ENCODE results near the gene CDA.

CDA gene

GRCh38 chr1:20584890-20585289, 4.0 kb upstream of the CDA start:
- H3K4me1 ChIP-seq (ENCODE audit: control insufficient read depth in 2 of 2, insufficient read depth in 2 of 2, low read length in 2 of 2), result peaks cover 9 to 15% of the 10 kb centered on the region in 2 donors
- no peaks in the 10 kb centered on the region for H3K9me3 ChIP-seq (ENCODE audit: control insufficient read depth in 2 of 2, low read length in 2 of 2)
- peaks cover 11 to 18% of the 10 kb centered on the region in 2 donors for H3K27me3 ChIP-seq (ENCODE audit: control insufficient read depth in 2 of 2, insufficient read depth in 2 of 2, low read length in 2 of 2)
- H3K4me3 ChIP-seq (ENCODE audit: low read length in 2 of 2), result no peak overlapping the region
- no peak overlapping the region for H3K27ac ChIP-seq (ENCODE audit: low read depth in 2 of 2, low read length in 2 of 2)
- H3K9ac ChIP-seq (ENCODE audit: low read depth in 1 of 2, low read length in 2 of 2), result no peak overlapping the region
- H3K36me3 ChIP-seq (ENCODE audit: control insufficient read depth in 2 of 2, insufficient read depth in 2 of 2, low read length in 2 of 2), result no peaks in the 10 kb centered on the region

- Histone ChIP-seq H3K9ac (ENCODE audit: low read depth in 1 of 2, low read length in 2 of 2) (no peak overlapping the region), H3K27me3 (ENCODE audit: control insufficient read depth in 2 of 2, insufficient read depth in 2 of 2, low read length in 2 of 2) (peaks cover 18 to 24% of the 10 kb centered on the region in 2 donors), H3K4me1 (ENCODE audit: control insufficient read depth in 2 of 2, insufficient read depth in 2 of 2, low read length in 2 of 2) (peaks cover 12 to 16% of the 10 kb centered on the region in 2 donors), H3K36me3 (ENCODE audit: control insufficient read depth in 2 of 2, insufficient read depth in 2 of 2, low read length in 2 of 2) (no peaks in the 10 kb centered on the region), H3K9me3 (ENCODE audit: control insufficient read depth in 2 of 2, low read length in 2 of 2) (no peaks in the 10 kb centered on the region), H3K27ac (ENCODE audit: low read depth in 2 of 2, low read length in 2 of 2) (peak overlapping the region in 1 of 2 donors; percentile 53), H3K4me3 (ENCODE audit: low read length in 2 of 2) (no peak overlapping the region)
Measured at GRCh38 chr1:20586953-20587660, 1.8 kb upstream of the CDA start.

- no peak overlapping the region for H3K4me3 ChIP-seq (ENCODE audit: low read length in 2 of 2)
- H3K36me3 ChIP-seq (ENCODE audit: control insufficient read depth in 2 of 2, insufficient read depth in 2 of 2, low read length in 2 of 2), result no peaks in the 10 kb centered on the region
- peaks cover 12 to 16% of the 10 kb centered on the region in 2 donors for H3K4me1 ChIP-seq (ENCODE audit: control insufficient read depth in 2 of 2, insufficient read depth in 2 of 2, low read length in 2 of 2)
- peaks cover 18 to 24% of the 10 kb centered on the region in 2 donors for H3K27me3 ChIP-seq (ENCODE audit: control insufficient read depth in 2 of 2, insufficient read depth in 2 of 2, low read length in 2 of 2)
- no peak overlapping the region for H3K9ac ChIP-seq (ENCODE audit: low read depth in 1 of 2, low read length in 2 of 2)
- H3K9me3 ChIP-seq (ENCODE audit: control insufficient read depth in 2 of 2, low read length in 2 of 2), result no peaks in the 10 kb centered on the region
- peak overlapping the region in 1 of 2 donors; percentile 70 for H3K27ac ChIP-seq (ENCODE audit: low read depth in 2 of 2, low read length in 2 of 2)
Measured at GRCh38 chr1:20587661-20588053, 1.2 kb upstream of the CDA start.

DNA sequence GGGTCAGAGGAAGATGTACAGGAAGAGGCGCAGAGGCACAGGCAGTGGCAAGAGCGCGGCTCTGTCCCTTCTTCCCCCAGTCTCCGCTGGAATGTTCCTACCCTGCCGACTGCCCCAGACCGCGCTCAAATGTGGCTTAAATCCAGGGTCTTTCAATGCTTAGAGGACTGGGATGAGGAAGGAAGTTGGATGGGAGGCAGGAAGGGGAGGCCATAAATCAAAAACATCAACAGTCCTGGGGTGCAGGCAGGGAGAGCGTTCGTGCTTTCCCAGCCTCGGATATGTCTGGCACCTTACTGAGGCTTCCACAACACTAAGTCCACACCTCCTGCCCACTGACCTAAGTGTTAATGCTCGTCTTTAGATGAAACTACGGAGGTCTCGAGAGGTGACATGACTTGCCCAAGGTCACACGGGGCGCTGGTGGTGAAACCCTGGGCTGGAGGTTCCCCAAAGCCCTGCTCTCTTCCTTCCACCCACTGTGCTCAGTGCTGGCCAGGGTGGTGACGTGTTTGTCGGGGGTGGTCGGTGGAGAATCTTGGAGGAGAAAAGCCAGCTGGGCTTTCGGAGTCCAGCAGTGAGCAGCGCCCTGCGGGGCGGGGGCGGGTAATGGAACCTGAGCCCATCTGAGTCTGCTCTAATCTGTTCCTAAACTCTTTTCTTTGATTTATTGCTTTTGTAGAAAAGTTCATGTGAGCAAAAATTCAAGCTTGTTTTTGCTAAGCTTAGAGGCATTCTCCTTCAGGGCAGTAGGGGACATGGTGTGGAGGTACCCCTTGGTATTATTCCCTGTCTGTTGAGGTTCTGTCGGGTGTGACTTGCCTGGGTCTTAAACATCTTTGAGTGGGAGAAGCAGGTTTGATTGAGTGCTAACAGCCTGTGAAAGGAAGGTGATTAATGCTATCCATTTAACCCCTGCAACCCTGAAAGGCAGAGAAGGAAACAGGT, 708 bp downstream of the CDA start:
- H3K4me3 ChIP-seq (ENCODE audit: low read length in 2 of 2), result peak overlapping the region; percentile 63 to 67
- H3K9ac ChIP-seq (ENCODE audit: low read depth in 1 of 2, low read length in 2 of 2), result peak overlapping the region; percentile 24 to 83

DNA sequence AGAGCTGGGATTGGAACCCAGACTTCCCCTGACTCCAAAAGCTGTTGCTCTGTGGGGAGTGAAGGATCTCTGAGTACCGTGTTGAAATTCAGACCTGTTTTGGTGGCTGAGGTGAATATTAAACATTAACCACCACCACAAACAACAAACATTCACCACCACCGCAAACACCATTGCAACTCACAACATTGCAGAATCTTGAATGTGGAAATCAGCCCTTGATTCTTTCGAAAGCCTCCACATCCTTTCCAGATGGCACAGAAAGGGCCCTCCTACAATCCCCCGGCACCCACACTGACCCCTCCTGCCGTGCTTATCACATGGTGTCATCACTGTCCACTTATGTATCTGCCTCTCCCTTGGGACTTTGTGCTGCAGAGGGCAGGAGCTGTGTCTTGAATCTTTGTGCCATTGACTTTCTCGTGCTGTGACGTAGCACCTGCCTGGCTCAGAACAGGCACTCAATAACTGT, 1.4 kb downstream of the CDA start:
- H3K4me3 ChIP-seq (ENCODE audit: low read length in 2 of 2), result peak overlapping the region; percentile 63 to 67

More for the DNA sequence above, 708 bp downstream of the CDA start:
- peaks cover 12 to 16% of the 10 kb centered on the region in 2 donors for H3K4me1 ChIP-seq (ENCODE audit: control insufficient read depth in 2 of 2, insufficient read depth in 2 of 2, low read length in 2 of 2)
- peak overlapping the region; percentile 70 to 87 for H3K27ac ChIP-seq (ENCODE audit: low read depth in 2 of 2, low read length in 2 of 2)
- no peaks in the 10 kb centered on the region for H3K9me3 ChIP-seq (ENCODE audit: control insufficient read depth in 2 of 2, low read length in 2 of 2)
- no peaks in the 10 kb centered on the region for H3K36me3 ChIP-seq (ENCODE audit: control insufficient read depth in 2 of 2, insufficient read depth in 2 of 2, low read length in 2 of 2)
- H3K27me3 ChIP-seq (ENCODE audit: control insufficient read depth in 2 of 2, insufficient read depth in 2 of 2, low read length in 2 of 2), result peaks cover 18 to 24% of the 10 kb centered on the region in 2 donors

GRCh38 chr1:20593756-20594155, 4.9 kb downstream of the CDA start:
- no peaks in the 10 kb centered on the region for H3K36me3 ChIP-seq (ENCODE audit: control insufficient read depth in 2 of 2, insufficient read depth in 2 of 2, low read length in 2 of 2)
- no peaks in the 10 kb centered on the region for H3K9me3 ChIP-seq (ENCODE audit: control insufficient read depth in 2 of 2, low read length in 2 of 2)
- H3K27ac ChIP-seq (ENCODE audit: low read depth in 2 of 2, low read length in 2 of 2), result no peak overlapping the region
- peaks cover 16 to 18% of the 10 kb centered on the region in 2 donors for H3K27me3 ChIP-seq (ENCODE audit: control insufficient read depth in 2 of 2, insufficient read depth in 2 of 2, low read length in 2 of 2)
- no peak overlapping the region for H3K9ac ChIP-seq (ENCODE audit: low read depth in 1 of 2, low read length in 2 of 2)
- H3K4me3 ChIP-seq (ENCODE audit: low read length in 2 of 2), result no peak overlapping the region
- H3K4me1 ChIP-seq (ENCODE audit: control insufficient read depth in 2 of 2, insufficient read depth in 2 of 2, low read length in 2 of 2), result peaks cover 10 to 11% of the 10 kb centered on the region in 2 donors

More for the DNA sequence above, 1.4 kb downstream of the CDA start:
- H3K27me3 ChIP-seq (ENCODE audit: control insufficient read depth in 2 of 2, insufficient read depth in 2 of 2, low read length in 2 of 2), result peaks cover 18 to 19% of the 10 kb centered on the region in 2 donors
- H3K27ac ChIP-seq (ENCODE audit: low read depth in 2 of 2, low read length in 2 of 2), result peak overlapping the region; percentile 70 to 87
- H3K36me3 ChIP-seq (ENCODE audit: control insufficient read depth in 2 of 2, insufficient read depth in 2 of 2, low read length in 2 of 2), result no peaks in the 10 kb centered on the region
- no peaks in the 10 kb centered on the region for H3K9me3 ChIP-seq (ENCODE audit: control insufficient read depth in 2 of 2, low read length in 2 of 2)
- peak overlapping the region; percentile 6 to 83 for H3K9ac ChIP-seq (ENCODE audit: low read depth in 1 of 2, low read length in 2 of 2)
- peaks cover 12 to 16% of the 10 kb centered on the region in 2 donors for H3K4me1 ChIP-seq (ENCODE audit: control insufficient read depth in 2 of 2, insufficient read depth in 2 of 2, low read length in 2 of 2)

GRCh38 chr1:20594746-20595145, 5.8 kb downstream of the CDA start:
- no peaks in the 10 kb centered on the region for H3K36me3 ChIP-seq (ENCODE audit: control insufficient read depth in 2 of 2, insufficient read depth in 2 of 2, low read length in 2 of 2)
- no peaks in the 10 kb centered on the region for H3K9me3 ChIP-seq (ENCODE audit: control insufficient read depth in 2 of 2, low read length in 2 of 2)
- H3K4me3 ChIP-seq (ENCODE audit: low read length in 2 of 2), result no peak overlapping the region
- H3K9ac ChIP-seq (ENCODE audit: low read depth in 1 of 2, low read length in 2 of 2), result no peak overlapping the region
- peaks cover 3% of the 10 kb centered on the region in 2 donors for H3K4me1 ChIP-seq (ENCODE audit: control insufficient read depth in 2 of 2, insufficient read depth in 2 of 2, low read length in 2 of 2)
- H3K27ac ChIP-seq (ENCODE audit: low read depth in 2 of 2, low read length in 2 of 2), result no peak overlapping the region
- H3K27me3 ChIP-seq (ENCODE audit: control insufficient read depth in 2 of 2, insufficient read depth in 2 of 2, low read length in 2 of 2), result peaks cover 6 to 8% of the 10 kb centered on the region in 2 donors

DNA sequence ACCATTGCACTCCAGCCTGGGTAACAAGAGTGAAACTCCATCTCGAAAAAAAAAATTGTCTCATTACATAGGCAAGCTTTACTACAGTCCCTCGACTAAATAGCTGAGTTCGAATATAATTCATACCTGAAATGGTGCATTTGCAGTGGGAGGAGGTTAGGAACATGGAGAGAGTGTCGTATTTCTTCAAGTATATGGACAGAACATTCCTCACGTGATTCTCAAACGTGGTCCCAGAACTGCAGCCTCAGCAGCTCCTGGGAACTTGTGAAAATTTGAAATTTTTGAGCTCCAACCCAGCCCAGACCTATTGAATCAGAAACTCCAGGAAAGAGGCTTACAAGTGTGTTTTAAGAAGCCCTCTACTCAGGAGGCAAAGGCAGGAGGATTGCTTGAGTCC, 7.2 kb downstream of the CDA start:
- Histone ChIP-seq H3K36me3 (ENCODE audit: control insufficient read depth in 2 of 2, insufficient read depth in 2 of 2, low read length in 2 of 2) (no peaks in the 10 kb centered on the region), H3K9ac (ENCODE audit: low read depth in 1 of 2, low read length in 2 of 2) (no peak overlapping the region), H3K4me3 (ENCODE audit: low read length in 2 of 2) (no peak overlapping the region), H3K9me3 (ENCODE audit: control insufficient read depth in 2 of 2, low read length in 2 of 2) (no peaks in the 10 kb centered on the region), H3K27me3 (ENCODE audit: control insufficient read depth in 2 of 2, insufficient read depth in 2 of 2, low read length in 2 of 2) (no peaks in the 10 kb centered on the region), H3K27ac (ENCODE audit: low read depth in 2 of 2, low read length in 2 of 2) (no peak overlapping the region), H3K4me1 (ENCODE audit: control insufficient read depth in 2 of 2, insufficient read depth in 2 of 2, low read length in 2 of 2) (peaks cover 0 to 2% of the 10 kb centered on the region in 2 donors)

DNA sequence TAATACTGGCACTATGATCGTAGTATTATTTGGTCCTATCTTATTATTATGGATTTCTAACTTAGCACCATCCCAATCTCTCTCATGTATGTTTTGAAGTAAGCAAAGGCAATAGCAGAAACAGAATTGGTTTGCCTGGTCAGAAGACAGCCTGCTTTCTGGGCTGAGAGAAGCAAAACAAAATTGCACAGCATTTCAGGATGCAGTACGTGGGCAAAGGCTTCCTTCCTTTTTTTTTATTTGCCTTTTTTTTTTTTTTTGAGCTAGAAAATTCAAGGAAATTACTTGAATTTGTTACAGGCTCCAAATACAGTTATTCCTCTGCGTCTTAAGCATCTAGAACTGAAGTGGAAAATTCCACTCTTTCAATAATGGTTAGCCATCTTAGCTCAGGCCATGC, 8.8 kb downstream of the CDA start:
- H3K27ac ChIP-seq (ENCODE audit: low read depth in 2 of 2, low read length in 2 of 2), result no peak overlapping the region
- no peaks in the 10 kb centered on the region for H3K9me3 ChIP-seq (ENCODE audit: control insufficient read depth in 2 of 2, low read length in 2 of 2)

GRCh38 chr1:20600156-20600555, 11.3 kb downstream of the CDA start:
- no peaks in the 10 kb centered on the region for H3K9me3 ChIP-seq (ENCODE audit: control insufficient read depth in 2 of 2, low read length in 2 of 2)
- H3K27ac ChIP-seq (ENCODE audit: low read depth in 2 of 2, low read length in 2 of 2), result no peak overlapping the region
- H3K9ac ChIP-seq (ENCODE audit: low read depth in 1 of 2, low read length in 2 of 2), result no peak overlapping the region
- no peaks in the 10 kb centered on the region for H3K36me3 ChIP-seq (ENCODE audit: control insufficient read depth in 2 of 2, insufficient read depth in 2 of 2, low read length in 2 of 2)
- H3K27me3 ChIP-seq (ENCODE audit: control insufficient read depth in 2 of 2, insufficient read depth in 2 of 2, low read length in 2 of 2), result no peaks in the 10 kb centered on the region
- H3K4me1 ChIP-seq (ENCODE audit: control insufficient read depth in 2 of 2, insufficient read depth in 2 of 2, low read length in 2 of 2), result peaks cover 3 to 14% of the 10 kb centered on the region in 2 donors
- no peak overlapping the region for H3K4me3 ChIP-seq (ENCODE audit: low read length in 2 of 2)

More for the DNA sequence above, 8.8 kb downstream of the CDA start:
- peaks cover 0 to 2% of the 10 kb centered on the region in 2 donors for H3K4me1 ChIP-seq (ENCODE audit: control insufficient read depth in 2 of 2, insufficient read depth in 2 of 2, low read length in 2 of 2)
- no peak overlapping the region for H3K4me3 ChIP-seq (ENCODE audit: low read length in 2 of 2)
- H3K36me3 ChIP-seq (ENCODE audit: control insufficient read depth in 2 of 2, insufficient read depth in 2 of 2, low read length in 2 of 2), result no peaks in the 10 kb centered on the region
- H3K9ac ChIP-seq (ENCODE audit: low read depth in 1 of 2, low read length in 2 of 2), result no peak overlapping the region
- no peaks in the 10 kb centered on the region for H3K27me3 ChIP-seq (ENCODE audit: control insufficient read depth in 2 of 2, insufficient read depth in 2 of 2, low read length in 2 of 2)
